Measurements from ENCODE around the gene GLDC.
"Not testable (repeated sequence)": the region's sequence is repeated elsewhere in the genome, so short reads cannot be mapped to it uniquely, and the experiment has no call there.

Gene GLDC

GRCh38 chr9:6645355-6646292 is at the start of gene GLDC:
Gene GLDC, minus strand, starts transcription at chr9:6645729. Its CDS starts 230 bp downstream, at chr9:6645499.
- DNase-seq (ENCODE audit: low read depth) = no peak

DNA sequence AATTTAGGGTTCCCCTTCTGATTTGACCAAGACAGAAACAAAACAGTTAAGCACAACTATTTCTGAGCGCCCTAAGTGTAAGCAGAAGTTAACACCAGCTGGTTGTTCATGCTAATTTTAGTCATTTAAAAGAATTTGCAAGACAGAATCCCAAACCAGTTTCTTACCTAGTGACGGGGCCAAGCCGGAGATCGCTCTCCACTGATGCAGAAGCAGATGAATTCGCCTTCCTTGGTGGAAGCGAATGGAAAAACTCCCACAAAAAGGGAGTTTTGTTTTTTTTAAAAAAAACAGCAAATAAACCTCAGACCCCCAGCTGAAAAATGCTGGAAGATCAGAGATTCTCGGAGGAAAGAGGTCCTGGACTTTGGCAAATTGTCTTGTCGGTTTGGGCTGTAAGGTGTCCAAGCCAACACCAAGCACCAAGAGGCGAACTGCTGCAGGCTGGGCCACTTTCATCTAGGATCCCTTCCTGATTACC is 47.4 kb upstream of the GLDC start:
- no peak for DNase-seq (ENCODE audit: low read depth)

GRCh38 chr9:6692433-6692832 is 46.9 kb upstream of the GLDC start:
- no peak for DNase-seq (ENCODE audit: low read depth)

- DNase-seq (ENCODE audit: low read depth) = not testable (repeated sequence)
Observed at GRCh38 chr9:6690675-6691070, 45.1 kb upstream of the GLDC start.

GRCh38 chr9:6689893-6690674 is 44.6 kb upstream of the GLDC start:
- DNase-seq (ENCODE audit: low read depth) = no peak

DNA sequence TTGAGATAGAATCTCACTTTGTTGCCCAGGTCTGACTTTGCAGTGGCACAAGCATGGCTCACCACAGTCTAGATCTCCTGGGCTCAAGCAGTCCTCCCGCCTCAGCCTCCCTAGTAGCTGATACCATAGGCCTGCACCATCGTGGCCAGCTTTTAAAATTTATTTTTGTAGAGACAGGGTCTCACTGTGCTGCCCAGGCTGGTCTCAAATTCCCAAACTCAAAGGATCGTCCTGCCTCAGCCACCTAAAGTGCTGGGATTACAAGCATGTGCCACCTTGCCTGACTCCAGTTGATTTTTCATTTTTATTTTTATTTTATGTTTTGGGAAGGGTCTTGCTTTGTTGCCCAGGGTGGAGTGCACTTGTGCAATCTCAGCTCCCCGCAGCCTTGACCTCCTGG is 41.7 kb upstream of the GLDC start:
- no peak for DNase-seq (ENCODE audit: low read depth)

- peak; percentile 27 for DNase-seq (ENCODE audit: low read depth)
Observed at GRCh38 chr9:6686396-6686795, 40.9 kb upstream of the GLDC start.

GRCh38 chr9:6681957-6682501 is 36.5 kb upstream of the GLDC start:
- DNase-seq (ENCODE audit: low read depth) = no peak

GRCh38 chr9:6681147-6681956 is 35.8 kb upstream of the GLDC start:
- DNase-seq (ENCODE audit: low read depth) = peak; percentile 96

GRCh38 chr9:6680797-6681146 is 35.2 kb upstream of the GLDC start:
- DNase-seq (ENCODE audit: low read depth) = peak; percentile 1

- no peak for DNase-seq (ENCODE audit: low read depth)
Observed at GRCh38 chr9:6677803-6678202, 32.3 kb upstream of the GLDC start.

- DNase-seq (ENCODE audit: low read depth) = no peak
Observed at GRCh38 chr9:6676254-6676921, 30.9 kb upstream of the GLDC start.

GRCh38 chr9:6675268-6675667 is 29.7 kb upstream of the GLDC start:
- no peak for DNase-seq (ENCODE audit: low read depth)

DNA sequence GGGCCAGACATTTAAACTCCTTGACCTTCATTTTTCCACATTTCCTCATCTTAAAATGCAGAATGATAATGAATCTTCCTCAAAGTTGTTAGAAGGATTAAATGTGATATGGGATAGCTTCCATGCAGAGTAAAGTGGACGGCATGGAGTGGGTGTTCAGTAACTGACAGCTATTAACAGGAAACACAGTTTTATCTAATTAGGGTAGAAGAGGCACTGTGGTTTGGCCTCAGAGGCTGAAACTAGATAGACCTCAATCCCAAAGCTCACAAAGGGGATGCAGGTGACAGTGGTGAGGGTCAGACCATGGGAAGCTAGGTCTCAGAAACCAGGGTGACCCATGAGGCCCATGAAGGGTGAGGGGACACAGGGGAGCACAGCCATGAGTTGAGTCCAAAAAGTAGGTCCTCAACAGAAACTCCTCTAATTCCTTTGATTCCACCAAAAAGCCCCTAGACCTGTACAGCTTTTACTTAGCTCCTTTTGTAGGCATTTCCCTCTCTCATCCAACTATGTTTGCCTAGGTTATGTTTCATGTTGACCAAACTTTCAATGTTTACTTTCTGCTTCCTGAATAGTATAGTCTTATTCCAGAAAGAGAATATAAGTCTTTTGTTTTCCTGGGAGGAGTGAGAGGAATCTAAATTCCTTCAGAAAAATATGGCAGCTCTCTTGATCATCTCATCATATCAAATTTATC is 27.9 kb upstream of the GLDC start:
- DNase-seq (ENCODE audit: low read depth) = no peak

DNA sequence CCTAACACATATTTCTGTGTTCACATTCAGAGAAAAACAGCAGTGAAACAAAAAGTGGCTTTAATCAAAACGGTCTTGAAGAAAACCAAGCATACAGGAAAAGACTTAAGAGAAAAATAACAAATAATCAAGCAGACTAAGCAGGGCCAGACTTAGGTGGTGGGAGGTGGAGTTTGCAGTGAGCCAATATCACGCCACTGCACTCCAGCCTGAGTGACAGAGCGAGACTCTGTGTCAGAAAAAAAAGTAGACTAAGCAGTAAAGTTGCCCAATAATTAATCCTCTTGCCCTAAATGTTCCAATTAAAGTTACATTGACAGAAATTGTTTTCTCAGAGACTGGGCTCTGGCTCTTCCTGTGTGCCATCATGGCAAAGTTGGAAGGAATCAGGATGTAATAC is 26.6 kb upstream of the GLDC start:
- no peak for DNase-seq (ENCODE audit: low read depth)

- DNase-seq (ENCODE audit: low read depth) = no peak
Observed at GRCh38 chr9:6671416-6671815, 25.9 kb upstream of the GLDC start.

DNA sequence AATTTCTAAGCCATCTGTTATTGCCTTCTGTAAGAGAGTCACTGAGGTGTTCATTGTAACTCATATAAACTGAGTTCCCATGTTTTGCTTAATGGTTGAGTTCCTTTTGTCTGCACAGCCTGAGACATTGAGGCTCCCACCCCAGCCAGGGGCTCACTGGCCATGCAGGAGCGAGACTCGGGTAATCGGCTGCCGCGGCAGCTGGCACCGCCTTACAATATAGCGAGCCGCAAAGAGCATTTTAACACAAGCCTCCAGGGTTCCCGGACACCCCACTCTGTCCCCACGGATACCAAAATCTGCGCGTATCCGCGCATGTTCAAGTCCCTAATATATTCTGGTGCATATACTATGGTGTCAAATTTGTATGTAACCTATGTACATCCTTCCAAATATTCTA is 24.4 kb upstream of the GLDC start:
- no peak for DNase-seq (ENCODE audit: low read depth)

GRCh38 chr9:6667633-6668280 is 22.2 kb upstream of the GLDC start:
- peak; percentile 16 for DNase-seq (ENCODE audit: low read depth)

DNA sequence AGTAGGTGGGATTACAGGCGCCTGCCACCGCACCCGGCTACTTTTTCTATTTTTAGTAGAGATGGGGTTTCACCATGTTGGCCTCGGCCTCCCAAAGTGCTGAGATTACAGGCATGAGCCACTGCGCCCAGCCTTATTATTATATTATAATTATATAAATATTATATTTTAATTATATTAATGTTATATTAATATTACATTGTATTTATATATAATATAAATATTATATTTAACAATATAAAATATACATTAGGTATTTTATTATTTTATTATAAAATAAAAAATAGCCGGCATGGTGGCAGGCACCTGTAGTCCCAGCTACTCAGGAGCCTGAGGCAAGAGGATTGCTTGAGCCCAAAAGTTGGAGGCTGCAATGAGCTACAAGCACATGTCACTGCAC is 21.6 kb upstream of the GLDC start:
- DNase-seq (ENCODE audit: low read depth) = no peak

DNA sequence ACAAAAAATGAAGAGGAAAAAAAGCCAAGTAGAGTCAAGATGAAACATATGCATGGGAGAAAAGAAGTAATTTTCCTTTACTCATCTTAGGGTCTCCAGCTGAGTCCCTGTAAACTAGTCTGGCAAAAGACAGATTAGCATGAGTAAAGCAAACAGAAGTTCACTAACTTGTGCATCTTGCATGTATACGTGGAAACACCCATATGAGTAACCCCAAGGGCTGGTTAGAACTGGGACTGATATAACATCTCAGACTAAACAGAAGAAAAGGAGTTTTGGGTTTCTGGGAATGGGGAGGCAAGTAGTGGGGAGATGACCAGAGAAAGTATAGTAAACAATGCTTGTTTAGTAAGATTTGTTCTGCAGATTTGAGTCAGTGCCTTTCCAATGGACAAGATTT is 20.1 kb upstream of the GLDC start:
- DNase-seq (ENCODE audit: low read depth) = no peak
